ENCODE data around the gene CEACAM8.
"Not testable (repeated sequence)": the region's sequence is repeated elsewhere in the genome, so short reads cannot be mapped to it uniquely, and the experiment has no call there.

CEACAM8 gene

DNA sequence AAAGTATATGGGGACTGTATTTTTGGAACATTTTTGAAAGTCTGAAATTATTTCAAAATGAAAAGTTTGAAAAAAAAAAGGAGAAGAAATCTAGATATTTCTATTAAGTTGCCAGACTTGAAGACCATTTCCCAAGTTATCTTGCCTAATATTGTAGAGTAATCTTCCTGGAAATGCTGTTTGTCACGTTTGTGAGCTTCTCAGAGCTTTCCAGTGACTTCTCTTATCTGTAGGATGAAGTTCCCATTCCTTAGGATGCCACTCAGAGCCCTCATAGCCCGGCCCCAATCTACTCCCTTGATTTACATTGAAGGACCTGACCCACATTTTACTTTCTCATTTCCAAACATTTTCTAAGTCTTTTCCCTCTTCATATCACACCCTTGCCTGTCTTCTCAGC lies 23.6 kb downstream of the CEACAM8 start:
- no peak for DNase-seq

DNA sequence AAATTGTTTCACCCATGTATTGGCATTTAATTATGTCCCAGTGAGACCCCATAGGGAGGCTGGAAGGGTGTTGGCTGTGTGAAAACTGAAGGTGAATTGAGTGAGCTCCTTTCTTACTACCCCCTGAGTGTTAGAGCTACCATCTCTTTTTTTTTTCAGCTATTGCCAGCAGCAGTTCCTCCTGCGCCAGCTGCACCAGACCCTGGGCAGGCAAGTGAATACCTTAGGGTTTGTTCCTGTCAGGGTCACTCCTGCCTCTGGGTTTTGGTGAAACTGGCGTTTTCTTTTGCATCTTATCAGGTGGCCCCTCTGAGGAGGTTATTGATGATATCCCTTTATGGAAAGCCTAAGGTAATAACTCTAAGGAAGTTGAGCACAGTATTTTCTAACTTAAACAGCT lies 25.5 kb downstream of the CEACAM8 start:
- DNase-seq = no peak

DNA sequence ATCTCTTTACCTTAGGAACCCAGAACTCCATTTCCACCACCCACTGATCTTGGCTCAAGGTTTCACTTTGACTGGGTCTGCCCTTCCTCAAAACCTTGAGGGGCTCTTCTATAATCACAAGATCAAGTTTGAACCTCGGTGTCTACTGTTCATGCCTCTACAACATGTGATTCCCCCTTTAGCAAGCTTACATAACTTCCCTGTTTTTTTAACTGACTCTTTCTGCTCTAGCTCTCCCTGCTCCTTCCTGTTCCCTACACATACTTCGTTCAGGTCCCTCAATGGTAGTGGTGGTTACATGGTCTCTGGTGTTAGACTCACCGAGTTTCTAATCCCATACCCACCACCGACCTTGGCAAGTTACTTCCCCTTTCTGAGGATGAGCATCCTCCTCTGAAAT lies 26.7 kb downstream of the CEACAM8 start:
- DNase-seq = no peak

DNA sequence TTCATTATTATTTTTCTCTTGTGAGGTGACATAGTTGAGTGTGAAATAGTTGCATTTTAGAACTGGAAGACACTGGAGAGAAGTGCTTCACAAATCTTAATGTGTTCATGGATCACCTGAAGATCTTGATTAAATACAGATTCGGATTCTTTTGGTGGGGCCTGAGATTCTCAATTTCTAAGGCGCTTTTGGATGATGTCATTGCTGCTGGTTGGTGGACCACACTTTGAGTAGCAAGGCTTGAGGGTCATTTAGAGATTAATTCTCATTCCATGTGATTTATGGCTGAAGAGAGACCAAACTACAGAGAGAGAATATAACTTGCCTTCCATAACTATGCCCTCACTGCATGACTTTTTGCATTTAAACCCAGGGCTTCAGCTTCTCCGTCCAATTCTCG lies 27.2 kb downstream of the CEACAM8 start:
- DNase-seq = no peak

DNA sequence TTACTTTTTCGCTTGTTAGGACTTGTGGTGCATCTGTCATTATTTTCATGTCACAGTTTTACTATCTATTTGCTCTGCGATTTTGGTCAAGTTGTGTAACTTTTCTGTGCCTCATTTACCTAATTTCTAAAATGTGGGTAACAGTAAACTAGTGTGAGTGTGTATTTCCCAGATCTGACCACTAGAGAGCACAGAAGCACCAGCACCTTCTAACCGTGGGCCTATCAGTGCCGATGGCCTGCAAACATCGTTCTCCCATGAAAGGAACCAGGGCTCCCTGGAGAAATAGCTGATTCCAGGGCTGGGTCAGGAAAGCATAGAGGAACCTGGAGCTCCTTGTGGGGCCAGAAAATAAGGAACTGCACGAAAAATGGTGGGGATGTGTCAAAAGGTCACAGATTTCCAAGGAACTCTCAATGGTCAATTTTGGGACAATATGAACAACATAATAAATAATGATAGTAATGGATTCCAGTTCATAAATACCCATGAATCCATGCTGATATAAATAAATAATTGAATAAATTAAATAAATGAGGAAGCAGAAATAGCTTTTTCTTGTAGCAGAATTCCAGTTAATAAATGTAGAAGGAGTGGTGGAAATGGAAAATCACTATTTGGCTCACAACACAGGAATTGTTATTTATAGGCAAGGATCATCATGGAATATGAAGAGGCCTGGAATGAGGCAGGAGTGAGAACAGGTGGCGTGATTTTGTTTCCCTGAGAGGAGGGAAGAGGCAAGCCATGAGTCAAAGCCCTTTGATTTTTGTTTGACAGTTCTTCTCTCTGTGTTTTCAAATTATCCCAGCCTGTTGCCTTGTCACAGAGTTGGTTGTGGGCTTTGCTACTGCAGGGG lies 31.1 kb downstream of the CEACAM8 start:
- DNase-seq = peak; percentile 7

- no peak for DNase-seq
These were observed 33.2 kb downstream of the CEACAM8 start for GRCh38 chr19:42561512-42561911.

- no peak for DNase-seq
These were observed 34.0 kb downstream of the CEACAM8 start for GRCh38 chr19:42560731-42561130.

DNA sequence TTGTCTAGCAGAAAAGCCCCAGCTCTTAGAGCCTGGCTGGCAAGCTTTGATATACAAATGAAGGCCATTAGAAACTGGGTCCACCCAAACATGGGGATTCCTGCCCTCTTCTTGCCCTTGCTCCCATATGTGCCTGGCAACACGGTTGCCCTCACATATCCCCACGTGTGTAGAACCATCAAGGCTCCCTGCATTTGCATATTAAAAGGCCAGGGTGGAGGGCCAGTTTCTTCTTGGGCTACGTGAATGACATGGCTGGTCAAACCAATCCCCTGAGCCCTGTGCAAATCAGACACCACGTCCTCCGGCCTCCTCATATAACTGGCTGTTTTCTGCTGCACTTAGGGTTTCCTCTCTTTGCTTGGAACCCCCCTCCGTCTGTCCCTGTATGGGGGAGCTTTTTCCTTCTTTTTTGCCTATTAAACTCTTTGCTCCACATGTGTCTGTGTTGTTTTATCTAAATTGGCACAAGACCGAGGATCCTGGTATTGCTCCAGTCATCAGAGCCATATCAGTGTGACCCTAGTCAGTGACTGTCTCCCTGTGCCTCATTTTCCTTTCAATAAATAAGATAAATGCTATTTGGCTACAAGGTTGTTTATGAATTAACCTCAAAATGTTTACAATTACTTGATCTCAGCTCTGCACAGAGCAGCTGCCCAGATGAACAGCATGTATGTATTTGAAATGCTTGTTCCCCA lies 36.1 kb downstream of the CEACAM8 start:
- DNase-seq = no peak

DNA sequence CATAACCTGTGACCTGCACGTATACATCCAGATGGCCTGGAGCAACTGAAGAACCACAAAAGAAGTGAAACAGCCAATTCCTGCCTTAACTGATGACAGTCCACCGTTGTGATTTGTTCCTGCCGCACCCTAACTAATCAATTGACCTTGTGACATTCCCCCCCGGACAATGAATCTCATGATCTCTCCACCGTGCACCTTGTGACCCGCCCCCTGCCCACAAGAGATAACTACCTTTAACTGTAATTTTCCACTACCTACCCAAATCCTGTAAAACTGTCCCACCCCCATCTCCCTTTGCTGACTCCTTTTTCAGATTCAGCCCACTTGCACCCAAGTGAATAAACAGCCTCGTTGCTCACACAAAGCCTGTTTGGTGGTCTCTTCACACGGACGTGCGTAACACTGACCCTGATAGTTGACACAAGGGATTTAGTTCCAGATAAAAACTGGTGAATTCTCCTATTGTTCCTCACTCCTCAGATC lies 37.3 kb downstream of the CEACAM8 start:
- not testable (repeated sequence) for DNase-seq

DNA sequence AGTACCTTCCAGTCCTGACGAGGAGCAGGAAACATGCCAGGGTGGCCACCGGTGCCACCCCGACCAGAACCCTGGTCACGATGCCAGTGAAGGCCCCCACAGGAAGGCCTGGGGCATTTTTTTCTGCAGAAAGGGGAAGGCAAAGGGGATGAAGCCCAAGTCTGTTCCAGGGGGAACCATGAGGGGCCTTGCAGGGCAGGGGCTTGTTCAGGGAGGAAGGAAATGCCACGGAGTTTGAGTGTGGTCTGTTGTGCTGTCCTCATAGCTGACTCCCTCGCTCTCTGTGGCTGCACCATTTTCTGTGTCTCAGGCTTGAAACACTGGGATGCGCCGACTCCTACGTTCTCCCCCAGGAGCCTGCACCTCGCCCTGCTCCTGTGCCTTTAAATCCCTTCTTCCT lies 38.9 kb downstream of the CEACAM8 start:
- DNase-seq = no peak

GRCh38 chr19:42555317-42555716 lies 39.4 kb downstream of the CEACAM8 start:
- DNase-seq = no peak

DNA sequence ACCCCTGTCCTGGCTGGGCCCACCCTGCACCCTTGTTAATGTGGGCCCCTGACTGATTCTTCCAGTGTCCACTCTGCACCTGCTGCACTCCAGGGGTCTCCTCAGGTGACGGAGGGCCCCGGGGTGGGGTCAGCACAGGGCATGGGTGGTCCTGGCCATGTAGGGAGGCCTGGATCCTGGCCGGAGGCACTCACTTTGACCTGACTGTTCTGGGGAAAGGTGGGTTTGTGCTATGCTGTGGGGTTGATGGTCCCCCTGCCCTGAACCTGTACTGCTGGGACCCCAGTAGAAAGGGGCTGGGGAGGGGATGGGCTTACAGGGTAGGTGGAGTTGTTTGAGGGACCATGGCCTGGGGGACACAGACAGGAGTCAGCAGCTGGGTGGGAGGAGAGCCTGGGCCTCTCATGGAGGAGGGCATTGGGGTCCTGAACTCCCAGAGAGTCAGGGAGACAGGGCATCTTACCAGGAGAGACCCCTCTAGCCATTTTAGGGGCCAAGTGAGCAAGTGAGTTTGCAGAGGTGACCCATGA lies 40.6 kb downstream of the CEACAM8 start:
- no peak for DNase-seq

DNA sequence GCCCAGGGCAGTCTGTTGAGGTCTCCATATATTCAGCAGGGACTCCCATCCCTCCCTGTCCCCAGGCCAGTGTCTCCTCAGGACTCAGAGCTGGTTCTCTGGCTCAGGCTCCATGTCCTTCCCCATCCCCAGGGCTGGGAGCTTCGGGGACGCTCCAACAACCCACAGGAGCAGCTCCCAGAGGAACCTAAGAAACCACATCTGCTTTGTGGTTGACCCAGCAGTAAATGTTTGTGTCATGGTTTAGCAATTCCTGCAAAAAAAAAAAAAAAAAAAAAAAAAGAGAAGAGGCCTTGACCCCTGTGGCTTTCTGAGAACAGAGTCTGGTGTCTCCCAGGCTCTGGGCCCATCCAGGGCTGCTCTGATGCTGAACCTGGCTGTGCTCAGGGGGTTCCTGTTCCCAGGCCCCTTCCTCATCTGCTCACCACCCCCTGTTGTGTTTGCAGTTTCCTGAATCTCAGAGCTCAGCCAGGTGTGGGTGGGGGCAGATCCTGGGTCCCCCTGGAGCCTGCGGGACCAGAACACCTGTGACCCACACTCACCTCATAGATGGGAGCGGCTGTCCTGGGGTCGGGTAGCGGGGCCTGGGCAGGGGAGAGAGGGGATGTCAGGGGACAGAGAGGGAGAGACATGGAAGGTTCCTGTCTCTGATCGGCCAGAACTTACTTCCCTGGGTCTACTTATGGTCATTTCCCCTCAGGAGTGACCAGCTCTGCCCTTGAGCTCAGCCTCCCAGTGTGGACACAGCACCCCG lies 41.3 kb downstream of the CEACAM8 start:
- DNase-seq = no peak

DNA sequence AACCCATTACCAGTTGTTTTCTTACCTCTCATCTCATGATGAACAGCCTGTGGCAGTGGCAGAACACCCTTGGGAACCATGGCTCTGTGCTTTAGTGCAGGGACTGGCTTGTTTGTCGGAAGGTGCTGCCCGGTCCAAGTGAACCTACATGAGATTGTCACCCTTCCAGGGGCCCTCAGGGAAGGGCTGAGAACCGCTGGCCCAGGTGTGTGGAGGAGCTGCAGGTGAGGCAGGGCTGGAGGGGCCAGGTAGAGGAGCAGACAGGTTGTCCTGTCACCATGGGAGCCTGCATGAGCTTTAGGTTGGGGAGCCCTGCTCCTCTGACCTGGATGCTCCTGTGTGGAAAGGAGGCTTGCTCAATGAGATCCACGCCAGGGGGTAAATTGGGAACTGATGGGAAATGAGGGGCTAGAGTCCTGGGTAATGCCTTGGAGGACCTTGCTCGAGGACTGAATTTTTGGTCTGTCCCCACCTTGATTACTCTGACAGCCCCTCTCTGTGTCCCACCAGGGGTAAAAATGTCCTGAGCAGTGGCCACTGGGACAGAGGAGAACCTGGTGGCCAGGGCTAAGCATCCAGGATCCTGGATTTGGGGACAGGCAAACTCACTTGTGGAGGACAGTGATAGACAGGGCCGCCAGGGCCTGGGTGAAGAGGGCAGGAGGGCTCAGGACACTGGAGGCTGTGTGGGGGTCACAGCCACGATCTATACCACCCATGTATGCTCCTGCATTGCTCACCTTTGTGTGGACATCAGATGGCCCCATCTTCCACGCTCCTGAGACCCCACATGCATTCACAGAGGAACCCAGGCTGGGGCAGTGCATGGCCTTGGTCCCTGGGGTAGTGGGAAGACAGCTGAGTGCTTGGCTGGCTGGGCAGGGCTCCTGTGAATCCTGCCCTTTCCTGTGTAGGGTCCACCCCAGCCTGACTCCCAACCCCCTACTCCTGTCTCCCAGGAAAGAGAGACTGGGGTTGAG lies 42.3 kb downstream of the CEACAM8 start:
- DNase-seq = no peak

DNA sequence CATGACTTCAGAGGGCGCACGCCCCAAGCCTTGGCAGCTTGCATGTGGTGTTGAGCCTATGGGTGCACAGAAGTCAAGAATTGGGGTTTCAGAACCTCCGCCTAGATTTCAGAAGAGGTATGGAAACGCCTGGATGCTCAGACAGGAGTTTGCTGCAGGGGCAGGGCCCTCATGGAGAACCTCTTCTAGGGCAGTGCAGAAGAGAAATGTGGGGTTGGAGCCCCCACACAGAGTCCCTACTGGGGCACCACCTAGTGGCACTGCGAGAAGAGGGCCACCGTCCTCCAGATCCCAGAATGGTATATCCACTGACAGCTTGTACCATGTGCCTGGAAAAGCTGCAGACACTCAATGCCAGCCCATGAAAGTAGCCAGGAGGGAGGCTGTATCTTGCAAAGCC lies 44.2 kb downstream of the CEACAM8 start:
- DNase-seq = not testable (repeated sequence)

DNA sequence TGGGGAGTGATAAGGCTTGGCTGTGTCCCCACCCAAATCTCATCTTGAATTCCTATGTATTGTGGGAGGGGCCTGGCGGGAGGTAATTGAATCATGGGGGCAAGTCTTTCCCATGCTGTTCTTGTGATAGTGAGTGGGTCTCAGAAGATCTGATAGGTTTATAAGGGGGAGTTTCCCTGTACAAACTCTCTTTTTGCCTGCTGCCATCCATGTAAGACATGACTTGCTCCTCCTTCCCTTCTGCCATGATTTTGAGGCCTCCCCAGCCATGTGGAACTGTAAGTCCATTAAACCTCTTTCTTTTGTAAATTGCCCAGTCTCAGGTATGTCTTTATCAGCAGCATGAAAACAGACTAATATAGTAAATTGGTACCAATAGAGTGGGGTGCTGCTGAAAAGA lies 45.7 kb downstream of the CEACAM8 start:
- DNase-seq = not testable (repeated sequence)

- DNase-seq = no peak
These were observed 46.2 kb downstream of the CEACAM8 start for GRCh38 chr19:42548552-42548951.

GRCh38 chr19:42547929-42548328 lies 46.8 kb downstream of the CEACAM8 start:
- no peak for DNase-seq

DNA sequence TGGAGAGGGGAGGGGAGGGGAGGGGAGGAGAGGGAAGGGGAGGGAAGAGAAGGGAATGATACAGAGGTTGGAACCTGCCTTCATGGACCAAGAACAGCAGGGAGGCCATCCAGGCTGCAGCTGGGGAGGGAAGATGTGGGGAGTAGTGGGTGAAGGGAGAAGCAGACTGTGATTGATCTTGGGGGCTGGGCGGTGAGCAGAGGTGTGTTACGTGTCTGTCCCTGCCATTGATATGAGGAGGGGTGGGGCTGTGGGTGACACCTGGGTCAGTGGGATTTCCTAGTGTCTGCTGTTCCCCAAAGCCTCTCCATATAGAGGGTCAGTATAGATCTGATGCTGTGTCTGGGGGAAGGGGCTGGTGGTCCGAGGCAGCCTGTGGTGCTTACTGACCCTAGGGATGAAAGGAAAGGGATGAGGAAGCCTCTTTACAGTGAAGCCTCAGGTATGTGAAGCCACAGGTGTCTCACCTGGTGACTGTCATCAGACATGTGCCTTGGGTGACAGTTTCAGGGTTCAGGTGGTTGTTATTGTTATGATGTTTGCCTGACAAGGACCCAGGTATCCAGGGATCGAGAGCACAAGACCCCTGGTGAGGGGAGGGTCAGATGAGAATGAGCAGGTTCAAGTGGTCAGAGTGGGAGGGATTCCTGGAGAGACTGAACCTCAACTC lies 47.8 kb downstream of the CEACAM8 start:
- no peak for DNase-seq

- DNase-seq = no peak
These were observed 50.6 kb downstream of the CEACAM8 start for GRCh38 chr19:42544146-42544545.

- no peak for DNase-seq
These were observed 51.9 kb downstream of the CEACAM8 start for GRCh38 chr19:42542791-42543190.

All from DMS 273 treated with DMSO at 0.1 percent for 48 hours (cell line).